Caco-2 (cell line): ENCODE measurements around the gene BCKDK. TPM values are rescaled to one million over a fixed set of nuclear protein-coding genes. Genes with fewer than 3 reads are reported as not detected.
"Not testable (repeated sequence)": the region's sequence is repeated elsewhere in the genome, so short reads cannot be mapped to it uniquely, and the experiment has no call there.

Experiments used
- BruUV-seq: library from RNA; stranded (reverse); fragments of 400-500 nt; replicated peaks from 2 replicates; lab custom pipeline; 2021; lab: Mats Ljungman, UMichigan
- CTCF ChIA-PET: fragments of 300-600 bp; sonication (Branson Sonifier 250); formaldehyde crosslinking; loops from one replicate; lab custom pipeline; 2022; ENCODE audit warnings: antibody characterized with exemption; lab: Charles Lee
- POLR2A ChIA-PET: fragments of 300-600 bp; sonication (Branson Sonifier 250); formaldehyde crosslinking; loops from one replicate; lab custom pipeline; 2022; ENCODE audit warnings: antibody characterized with exemption; lab: Charles Lee
- DNase-seq, 2 experiments: peaks; one replicate each; pipeline versions ENCODE4 v3.0.0 to v3.0.0-alpha.2; 2020 to 2022
- H3K27me3 ChIP-seq: replicated peaks from 2 replicates; pipeline ENCODE4 v1.6.0; 2011; ENCODE audit warnings: low read length; ENCODE audit not compliant: control insufficient read depth, insufficient read depth
- H3K36me3 ChIP-seq: 2 replicates; pipeline ENCODE4 v1.5.1; 2011; ENCODE audit warnings: low read length; ENCODE audit not compliant: control insufficient read depth, insufficient read depth
- H3K4me1 ChIP-seq: fragments of 250-450 bp; sonication (Bioruptor Pico); 2 replicates; pipeline ENCODE4 v1.5.1; 2020; ENCODE audit warnings: mild to moderate bottlenecking
- H3K4me3 ChIP-seq: 2 replicates; pipeline ENCODE4 v1.5.1; 2011; ENCODE audit warnings: low read depth, mild to moderate bottlenecking, control low read depth, low read length
- H3K9me3 ChIP-seq: fragments of 250-450 bp; sonication (Bioruptor Pico); 2 replicates; pipeline ENCODE4 v1.5.1; 2020; ENCODE audit warnings: mild to moderate bottlenecking, moderate library complexity
- H3K27ac Mint-ChIP-seq: one replicate; pipeline ENCODE4 v1.8.0; 2022; ENCODE audit warnings: mixed read lengths; ENCODE audit not compliant: unreplicated experiment
- H3K27me3 Mint-ChIP-seq: one replicate; pipeline ENCODE4 v1.8.0; 2022; ENCODE audit warnings: mixed read lengths; ENCODE audit not compliant: insufficient read depth, unreplicated experiment
- H3K36me3 Mint-ChIP-seq: one replicate; pipeline ENCODE4 v1.8.0; 2022; ENCODE audit warnings: mild to moderate bottlenecking, mixed read lengths; ENCODE audit not compliant: insufficient read depth, unreplicated experiment
- H3K4me1 Mint-ChIP-seq: one replicate; pipeline ENCODE4 v1.8.0; 2022; ENCODE audit warnings: low read depth, mixed read lengths; ENCODE audit not compliant: unreplicated experiment
- H3K4me3 Mint-ChIP-seq: one replicate; pipeline ENCODE4 v1.8.0; 2022; ENCODE audit warnings: mild to moderate bottlenecking, moderate library complexity, mixed read lengths; ENCODE audit not compliant: unreplicated experiment
- H3K9me3 Mint-ChIP-seq: one replicate; pipeline ENCODE4 v1.8.0; 2022; ENCODE audit warnings: mixed read lengths; ENCODE audit not compliant: unreplicated experiment
- intact Hi-C: fragments of 100-400 bp; cut with micrococcal nuclease; formaldehyde crosslinking; loops from one replicate; pipeline ENCODE4 v1.10.0; 2022; ENCODE audit not compliant: unreplicated experiment
- total RNA-seq: library from RNA; stranded (reverse); gene quantifications from 2 replicates; pipeline ENCODE4 v1.2.3, GENCODE V29; 2022
- TF ChIP-seq, protein P1 (sequence below), 2 experiments: fragments of 200-600 bp in 1 of 2; IDR thresholded peaks; 1 replicate in 1 of 2; 2 replicates in 1 of 2; pipeline versions ENCODE4 v1.5.1 to v1.8.0; 2011 to 2022; ENCODE audit warnings: antibody characterized with exemption in 1 of 2, control low read depth in 1 of 2, inconsistent platforms in 1 of 2, low read depth in 1 of 2, low read length in 1 of 2, mild to moderate bottlenecking in 1 of 2, moderate library complexity in 1 of 2; ENCODE audit not compliant: insufficient read depth in 1 of 2, severe bottlenecking in 1 of 2, unreplicated experiment in 1 of 2

The BCKDK gene
- total RNA-seq, 1 experiment from 2014 or later = 34.1 TPM

DNA sequence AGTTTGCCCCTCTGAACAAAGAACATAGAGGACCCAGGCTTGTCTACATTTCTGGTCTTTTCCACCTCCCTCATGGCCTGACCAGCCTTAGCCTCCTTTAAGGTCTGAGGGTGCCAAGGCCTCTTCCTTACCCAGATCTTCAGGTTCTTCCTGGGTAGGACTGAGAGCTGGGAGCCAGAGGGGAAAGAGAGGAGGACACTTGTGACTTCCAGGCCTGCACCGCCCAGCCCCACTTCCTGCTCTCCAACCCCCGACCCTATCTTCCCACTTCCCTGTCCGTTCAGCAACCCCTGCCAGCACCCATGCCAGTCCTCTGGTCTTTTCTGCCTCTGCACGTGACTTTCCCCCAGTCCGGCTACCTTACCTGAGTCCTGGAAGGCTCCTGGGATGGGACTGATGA, 41.1 kb downstream of the BCKDK start:
- no peak overlapping the region for H3K4me3 ChIP-seq
- Mint-ChIP-seq H3K27me3 (no peaks in the 10 kb centered on the region), H3K27ac (no peak overlapping the region), H3K4me1 (no peaks in the 10 kb centered on the region), H3K4me3 (no peak overlapping the region), H3K36me3 (no peaks in the 10 kb centered on the region), H3K9me3 (no peaks in the 10 kb centered on the region)
- no peaks in the 10 kb centered on the region for H3K36me3 ChIP-seq
- POLR2A ChIA-PET = no interaction called here
- H3K9me3 ChIP-seq = no peaks in the 10 kb centered on the region
- BruUV-seq = no TSS peak
- H3K4me1 ChIP-seq = no peaks in the 10 kb centered on the region
- no peak for DNase-seq
- intact Hi-C loops = no loop called here
- CTCF ChIA-PET = no interaction called here
- TF ChIP-seq, protein P1, sequence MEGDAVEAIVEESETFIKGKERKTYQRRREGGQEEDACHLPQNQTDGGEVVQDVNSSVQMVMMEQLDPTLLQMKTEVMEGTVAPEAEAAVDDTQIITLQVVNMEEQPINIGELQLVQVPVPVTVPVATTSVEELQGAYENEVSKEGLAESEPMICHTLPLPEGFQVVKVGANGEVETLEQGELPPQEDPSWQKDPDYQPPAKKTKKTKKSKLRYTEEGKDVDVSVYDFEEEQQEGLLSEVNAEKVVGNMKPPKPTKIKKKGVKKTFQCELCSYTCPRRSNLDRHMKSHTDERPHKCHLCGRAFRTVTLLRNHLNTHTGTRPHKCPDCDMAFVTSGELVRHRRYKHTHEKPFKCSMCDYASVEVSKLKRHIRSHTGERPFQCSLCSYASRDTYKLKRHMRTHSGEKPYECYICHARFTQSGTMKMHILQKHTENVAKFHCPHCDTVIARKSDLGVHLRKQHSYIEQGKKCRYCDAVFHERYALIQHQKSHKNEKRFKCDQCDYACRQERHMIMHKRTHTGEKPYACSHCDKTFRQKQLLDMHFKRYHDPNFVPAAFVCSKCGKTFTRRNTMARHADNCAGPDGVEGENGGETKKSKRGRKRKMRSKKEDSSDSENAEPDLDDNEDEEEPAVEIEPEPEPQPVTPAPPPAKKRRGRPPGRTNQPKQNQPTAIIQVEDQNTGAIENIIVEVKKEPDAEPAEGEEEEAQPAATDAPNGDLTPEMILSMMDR (IDR thresholded peaks at IDR 0.05; ENCODE audit: insufficient read depth in 1 of 2, low read depth in 1 of 2, low read length in 1 of 2, severe bottlenecking in 1 of 2, unreplicated experiment in 1 of 2) = no peak
- no peaks in the 10 kb centered on the region for H3K27me3 ChIP-seq

DNA sequence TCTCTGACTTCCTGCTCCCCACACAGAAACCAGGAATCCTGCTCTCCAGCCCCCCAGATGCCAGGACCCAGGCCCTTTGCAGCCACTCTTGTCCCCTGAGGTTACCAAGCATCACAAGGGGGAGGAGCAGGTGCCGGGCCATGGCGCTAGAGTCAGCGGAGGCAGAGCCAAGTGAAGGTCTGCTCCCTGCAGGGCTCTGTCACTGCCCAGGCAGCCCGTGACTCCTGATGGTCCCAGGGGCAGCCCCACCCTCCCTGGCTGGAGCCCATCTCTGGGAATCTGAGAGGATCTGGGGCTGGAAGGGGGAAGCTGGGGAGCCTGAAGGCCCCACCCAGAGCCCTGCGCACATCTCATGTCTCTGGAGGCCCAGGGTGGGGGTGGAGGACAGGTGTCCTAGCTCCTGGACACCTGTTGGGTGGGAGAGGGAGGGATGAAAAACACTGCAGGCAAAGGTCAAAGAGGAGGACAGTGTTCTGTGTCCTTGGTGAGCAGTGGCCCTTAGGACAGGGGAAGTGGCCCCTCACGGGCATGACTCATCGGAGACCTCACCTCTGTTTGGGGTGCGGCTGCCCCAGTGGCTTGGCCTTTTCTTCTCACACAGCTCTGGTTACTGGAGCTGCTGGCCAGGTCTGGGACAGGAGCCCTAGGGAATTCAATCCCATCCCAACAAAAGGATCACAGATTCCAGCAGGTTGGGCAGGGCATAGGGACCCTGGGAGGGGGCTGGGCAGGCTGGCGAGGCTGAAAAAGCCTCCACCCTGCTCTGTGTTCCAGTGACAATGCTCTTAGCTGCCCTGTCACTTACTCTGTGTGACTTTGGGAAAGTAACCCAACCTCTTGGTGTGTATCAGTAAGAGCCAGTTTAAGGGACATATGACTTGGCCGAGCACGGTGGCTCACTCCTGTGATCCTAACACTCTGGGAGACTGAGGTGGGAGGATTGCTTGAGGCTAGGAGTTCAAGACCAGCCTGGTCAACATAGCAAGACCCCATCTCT, 42.0 kb downstream of the BCKDK start, which contains the start of gene PRSS36:
Gene PRSS36 (minus strand): TSS at position 173 of the 997 bp plus-strand sequence. CDS start 31 bp downstream, at position 142.
- H3K4me3 ChIP-seq = no peak within 1 kb of the TSS
- no TSS peak for BruUV-seq
- H3K9me3 Mint-ChIP-seq = no peaks in the 10 kb centered on the region
- H3K27ac Mint-ChIP-seq = no peak within 1 kb of the TSS
- no peaks in the 10 kb centered on the region for H3K36me3 Mint-ChIP-seq
- H3K4me3 Mint-ChIP-seq = no peak within 1 kb of the TSS
- intact Hi-C loops = no loop called here
- no peaks in the 10 kb centered on the region for H3K27me3 Mint-ChIP-seq
- H3K9me3 ChIP-seq = no peaks in the 10 kb centered on the region
- ChIA-PET CTCF (no interaction called here), POLR2A (no interaction called here)
- DNase-seq = no peak
- no peaks in the 10 kb centered on the region for H3K4me1 Mint-ChIP-seq
- no peaks in the 10 kb centered on the region for H3K36me3 ChIP-seq
- H3K27me3 ChIP-seq = no peaks in the 10 kb centered on the region
- TF ChIP-seq, protein P1 (IDR thresholded peaks at IDR 0.05; ENCODE audit: insufficient read depth in 1 of 2, low read depth in 1 of 2, low read length in 1 of 2, severe bottlenecking in 1 of 2, unreplicated experiment in 1 of 2) = no peak
- H3K4me1 ChIP-seq = no peaks in the 10 kb centered on the region

DNA sequence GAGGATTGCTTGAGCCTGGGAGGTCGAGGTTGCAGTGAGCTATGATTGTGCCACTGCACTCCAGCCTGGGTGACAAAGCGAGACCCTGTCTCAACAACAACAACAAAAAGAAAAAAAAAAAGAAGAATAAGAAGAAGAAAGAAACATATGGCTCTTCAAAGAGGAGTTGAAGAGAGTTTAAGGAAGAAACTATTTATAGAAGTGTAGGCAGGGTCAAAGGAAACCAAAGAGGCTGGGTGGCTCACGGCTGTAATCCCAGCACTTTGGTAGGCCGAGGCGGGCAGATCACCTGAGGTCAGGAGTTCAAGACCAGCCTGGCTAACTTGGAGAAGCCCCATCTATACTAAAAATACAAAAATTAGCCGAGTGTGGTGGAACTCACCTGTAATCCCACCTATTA, 42.8 kb downstream of the BCKDK start:
- H3K36me3 Mint-ChIP-seq, H3K36me3 ChIP-seq, BruUV-seq, H3K4me3 ChIP-seq, POLR2A ChIA-PET, H3K27me3 Mint-ChIP-seq, intact Hi-C loops, H3K4me1 ChIP-seq, H3K9me3 Mint-ChIP-seq, H3K4me1 Mint-ChIP-seq, H3K27me3 ChIP-seq, H3K9me3 ChIP-seq, CTCF ChIA-PET, H3K4me3 Mint-ChIP-seq, DNase-seq, H3K27ac Mint-ChIP-seq: not testable (repeated sequence)
